MCF 10A (cell line): ENCODE results near the gene FAM20A. TPM values are rescaled to one million over a fixed set of nuclear protein-coding genes. Genes with fewer than 3 reads are reported as not detected.

Experiments
- BruUV-seq: library from RNA; stranded (reverse); fragments of 400-500 nt; replicated peaks from 2 replicates; lab custom pipeline; 2021; lab: Mats Ljungman, UMichigan
- CTCF ChIA-PET: fragments of 300-600 bp; sonication (Branson Sonifier 250); formaldehyde crosslinking; extraction: SDS; loops from one replicate; lab custom pipeline; 2021; ENCODE audit warnings: antibody characterized with exemption, inconsistent platforms; lab: Yijun Ruan, JAX
- POLR2A ChIA-PET: fragments of 300-600, 350-650 bp; sonication (Branson Sonifier 250); formaldehyde crosslinking; extraction: SDS; loops from one replicate; lab custom pipeline; 2020; ENCODE audit warnings: antibody characterized with exemption, inconsistent platforms; lab: Yijun Ruan, JAX
- DNase-seq: peaks from one replicate; pipeline ENCODE4 v3.0.0-alpha.2; 2018; ENCODE audit not compliant: unreplicated experiment
- H3K27ac Mint-ChIP-seq: one replicate; pipeline ENCODE4 v1.8.0; 2022; ENCODE audit warnings: mild to moderate bottlenecking, low read depth, mixed read lengths; ENCODE audit not compliant: unreplicated experiment
- H3K27me3 Mint-ChIP-seq: one replicate; pipeline ENCODE4 v1.8.0; 2022; ENCODE audit warnings: mixed read lengths; ENCODE audit not compliant: insufficient read depth, unreplicated experiment
- H3K36me3 Mint-ChIP-seq: one replicate; pipeline ENCODE4 v1.8.0; 2022; ENCODE audit warnings: mild to moderate bottlenecking, moderate library complexity, mixed read lengths; ENCODE audit not compliant: insufficient read depth, unreplicated experiment
- H3K4me1 Mint-ChIP-seq: one replicate; pipeline ENCODE4 v1.8.0; 2022; ENCODE audit warnings: mixed read lengths; ENCODE audit not compliant: insufficient read depth, unreplicated experiment
- H3K4me3 Mint-ChIP-seq: one replicate; pipeline ENCODE4 v1.8.0; 2022; ENCODE audit warnings: mild to moderate bottlenecking, moderate library complexity, mixed read lengths; ENCODE audit not compliant: unreplicated experiment
- H3K9me3 Mint-ChIP-seq: one replicate; pipeline ENCODE4 v1.8.0; 2022; ENCODE audit warnings: mixed read lengths; ENCODE audit not compliant: unreplicated experiment
- CTCF ChIP-seq: fragments of 200-600 bp; IDR thresholded peaks from one replicate; pipeline ENCODE4 v1.8.0; 2022; ENCODE audit warnings: antibody characterized with exemption, mild to moderate bottlenecking; ENCODE audit not compliant: unreplicated experiment
- intact Hi-C: fragments of 100-400 bp; cut with micrococcal nuclease; formaldehyde crosslinking; loops from 2 replicates; pipeline ENCODE4 v1.14.1; 2022
- total RNA-seq: library from RNA; stranded (reverse); gene quantifications from 2 replicates; pipeline ENCODE4 v1.2.3, GENCODE V29; 2022

The FAM20A gene
- total RNA-seq, 1 experiment from 2014 or later: not detected

- Mint-ChIP-seq H3K27me3 (no peaks in the 10 kb centered on the region), H3K27ac (no peak overlapping the region), H3K9me3 (no peaks in the 10 kb centered on the region), H3K4me3 (no peak overlapping the region), H3K4me1 (peaks cover 16% of the 10 kb centered on the region), H3K36me3 (no peaks in the 10 kb centered on the region)
- ChIA-PET POLR2A (interaction anchor here (0.6 to 1.4 kb wide), 3 partner anchors 23 to 120 kb away, joined by 3 to 4 read pairs (median 3); no protein-coding TSS in a partner anchor), CTCF (no interaction called here)
- intact Hi-C loops: no loop called here
- BruUV-seq: no TSS peak
- no peak for DNase-seq
- TF ChIP-seq CTCF: no peak
Measured at GRCh38 chr17:68566442-68566738, 34.8 kb downstream of the FAM20A start.

- CTCF ChIA-PET: no interaction called here
- Mint-ChIP-seq H3K36me3 (no peaks in the 10 kb centered on the region), H3K9me3 (no peaks in the 10 kb centered on the region), H3K4me3 (peak overlapping the region; percentile 10), H3K4me1 (peaks cover 16% of the 10 kb centered on the region), H3K27ac (no peak overlapping the region), H3K27me3 (no peaks in the 10 kb centered on the region)
- intact Hi-C loops: no loop called here
- TF ChIP-seq CTCF: no peak
- POLR2A ChIA-PET: interaction anchor here (0.6 to 1.4 kb wide), 3 partner anchors 24 to 120 kb away, joined by 3 to 4 read pairs (median 3); no protein-coding TSS in a partner anchor
- DNase-seq: no peak
- BruUV-seq: no TSS peak
Measured at GRCh38 chr17:68565661-68566441, 35.3 kb downstream of the FAM20A start.

- POLR2A ChIA-PET: interaction anchor here (0.6 kb wide), 1 partner anchor 10 kb away, joined by 3 read pairs; no protein-coding TSS in a partner anchor
- Mint-ChIP-seq H3K27me3 (no peaks in the 10 kb centered on the region), H3K4me3 (no peak overlapping the region), H3K9me3 (no peaks in the 10 kb centered on the region), H3K4me1 (peaks cover 16% of the 10 kb centered on the region), H3K27ac (peak overlapping the region; percentile 52), H3K36me3 (no peaks in the 10 kb centered on the region)
- intact Hi-C loops: no loop called here
- CTCF ChIA-PET: interaction anchor here (0.8 kb wide), 1 partner anchor 21 kb away, joined by 4 read pairs; no protein-coding TSS in a partner anchor
- BruUV-seq: no TSS peak
- DNase-seq: peak; percentile 38
- TF ChIP-seq CTCF: no peak
Measured at GRCh38 chr17:68564415-68565111, 36.6 kb downstream of the FAM20A start.

GRCh38 chr17:68562736-68563135 lies 38.4 kb downstream of the FAM20A start:
- intact Hi-C loops: no loop called here
- H3K36me3 Mint-ChIP-seq: no peaks in the 10 kb centered on the region
- no peak overlapping the region for H3K27ac Mint-ChIP-seq
- H3K9me3 Mint-ChIP-seq: no peaks in the 10 kb centered on the region
- ChIA-PET CTCF (interaction anchor here (0.6 to 0.7 kb wide), 2 partner anchors 18 to 216 kb away, joined by 5 read pairs; no protein-coding TSS in a partner anchor), POLR2A (interaction anchor here (0.8 kb wide), 1 partner anchor 52 kb away, joined by 3 read pairs; no protein-coding TSS in a partner anchor)
- no TSS peak for BruUV-seq
- DNase-seq: no peak
- H3K27me3 Mint-ChIP-seq: no peaks in the 10 kb centered on the region
- no peak for TF ChIP-seq CTCF
- H3K4me1 Mint-ChIP-seq: peaks cover 16% of the 10 kb centered on the region
- H3K4me3 Mint-ChIP-seq: no peak overlapping the region
